ENCODE measurements around the gene APOA5.

GRCh38 chr11:116771935-116772334, 19.7 kb downstream of the APOA5 start:
- TF ChIP-seq CTCF (IDR thresholded peaks at IDR 0.05; ENCODE audit: low read depth, low read length): no peak
- no peak for TF ChIP-seq POLR2A (IDR thresholded peaks at IDR 0.05; ENCODE audit: extremely low read depth, insufficient read length)
- TF ChIP-seq MAX (IDR thresholded peaks at IDR 0.05; ENCODE audit: low read depth, low read length): no peak
- TF ChIP-seq MYC (IDR thresholded peaks at IDR 0.05; ENCODE audit: low read depth, low read length): no peak

All from NB4 (cell line).